GM18511 (cell line): Measurements from ENCODE around the gene DIPK1B.

Experiments
- ATAC-seq: cut with Tn5 transposase; IDR thresholded peaks from one replicate; pipeline ENCODE4 v1.9.1; 2021; ENCODE audit warnings: mild to moderate bottlenecking, moderate library complexity; ENCODE audit not compliant: unreplicated experiment

DIPK1B gene

DNA sequence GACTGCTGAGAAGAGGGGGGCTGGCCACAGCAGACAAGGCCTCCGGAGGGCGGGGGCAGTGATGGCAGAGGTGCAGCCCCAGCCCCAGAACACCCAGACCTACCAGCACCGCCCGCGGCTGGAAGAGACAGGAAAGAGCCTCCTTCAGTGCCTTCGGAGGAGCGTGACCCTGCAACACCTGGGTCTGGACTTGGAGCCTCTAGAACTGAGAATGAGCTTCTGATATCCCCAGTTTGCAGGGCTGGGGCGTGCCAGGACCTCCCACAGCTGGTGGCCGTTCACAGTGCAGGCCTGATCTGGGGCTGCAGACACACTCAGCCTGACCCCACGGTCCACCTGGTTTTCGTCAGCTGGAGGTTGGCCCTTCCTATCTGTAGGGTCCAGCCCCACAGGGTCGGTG lies 21.2 kb downstream of the DIPK1B start:
- no peak for ATAC-seq

DNA sequence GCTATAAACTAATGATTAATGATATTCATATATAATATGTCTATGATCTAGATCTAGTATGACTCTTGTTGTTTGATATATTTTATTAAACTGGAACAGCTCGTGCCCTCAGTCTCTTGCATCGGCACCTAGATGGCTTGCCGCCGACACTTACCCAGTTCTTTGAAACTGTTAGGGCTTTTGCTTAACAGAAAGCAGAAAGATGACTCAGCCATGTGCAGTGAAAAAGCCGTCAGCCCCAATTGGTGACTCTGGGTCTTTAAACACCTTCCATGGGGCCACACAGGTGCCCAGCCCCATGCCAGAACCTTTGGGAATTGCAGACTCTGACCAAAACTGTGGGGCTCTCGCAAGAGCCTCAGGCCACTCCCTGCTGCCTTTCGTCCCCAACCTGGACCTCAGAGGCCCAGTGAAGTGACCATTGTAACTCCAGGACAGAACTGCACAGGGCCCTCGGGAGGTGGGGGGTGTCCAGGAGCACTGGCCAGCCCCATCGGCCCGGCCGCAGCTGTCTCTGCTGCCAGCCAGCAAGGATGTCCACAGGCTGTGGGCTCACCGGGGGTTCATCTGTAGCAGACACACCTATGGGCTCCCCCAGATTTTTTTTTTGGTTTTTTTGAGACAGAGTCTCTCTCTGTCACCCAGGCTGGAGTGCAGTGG lies 22.6 kb downstream of the DIPK1B start:
- ATAC-seq, result no peak

DNA sequence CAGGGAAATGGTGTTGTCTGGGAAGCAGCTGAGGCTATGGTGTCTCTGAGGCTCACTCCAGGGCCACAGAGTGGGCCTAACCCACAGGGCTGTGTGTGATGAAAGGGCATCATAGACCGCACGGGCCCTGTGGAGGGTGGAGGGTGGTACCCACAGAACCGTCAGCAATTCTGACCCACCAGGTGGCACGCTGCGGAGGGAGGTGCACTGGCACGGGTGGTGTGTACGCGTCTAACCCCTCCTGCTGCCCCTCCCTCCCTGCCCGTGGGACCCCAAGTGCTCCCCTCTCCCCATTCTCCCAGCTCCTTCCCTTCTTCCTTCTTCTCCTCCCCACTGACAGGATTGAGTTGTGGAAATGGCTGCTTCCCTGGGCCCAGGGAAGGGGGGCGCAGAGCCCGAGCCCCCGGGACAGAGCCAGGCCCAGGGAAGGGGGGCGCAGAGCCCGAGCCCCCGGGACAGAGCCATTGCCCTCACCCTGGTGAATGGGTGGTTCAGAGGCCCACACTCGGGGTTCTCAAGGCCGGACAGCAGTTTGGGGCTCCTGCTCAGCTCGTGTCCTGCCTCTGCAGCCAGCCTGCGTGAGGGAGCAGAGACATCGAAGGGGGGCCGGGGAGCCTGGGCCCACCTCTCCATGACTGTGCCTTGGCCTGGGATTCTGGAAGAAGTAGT lies 23.6 kb downstream of the DIPK1B start:
- no peak for ATAC-seq

DNA sequence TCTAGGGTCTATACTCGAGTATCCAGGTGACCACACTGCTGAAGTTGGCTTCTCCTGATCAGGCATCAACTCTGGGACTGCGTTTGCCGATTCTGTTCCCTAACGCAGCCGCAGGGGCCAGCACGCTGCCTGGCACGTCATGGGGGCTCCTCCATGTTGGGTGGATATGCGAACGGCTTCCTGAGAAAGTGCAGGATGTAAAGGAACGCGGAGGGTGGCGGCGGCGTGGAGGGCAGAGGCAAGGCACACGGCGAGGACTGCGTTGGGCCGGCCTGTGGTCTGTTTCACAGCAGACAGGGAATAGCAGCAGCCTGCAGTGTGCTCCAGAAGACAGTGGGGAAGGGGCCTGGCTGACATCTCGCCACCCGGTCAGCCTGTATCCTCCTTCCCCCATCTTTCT lies 26.6 kb downstream of the DIPK1B start:
- ATAC-seq, result no peak

DNA sequence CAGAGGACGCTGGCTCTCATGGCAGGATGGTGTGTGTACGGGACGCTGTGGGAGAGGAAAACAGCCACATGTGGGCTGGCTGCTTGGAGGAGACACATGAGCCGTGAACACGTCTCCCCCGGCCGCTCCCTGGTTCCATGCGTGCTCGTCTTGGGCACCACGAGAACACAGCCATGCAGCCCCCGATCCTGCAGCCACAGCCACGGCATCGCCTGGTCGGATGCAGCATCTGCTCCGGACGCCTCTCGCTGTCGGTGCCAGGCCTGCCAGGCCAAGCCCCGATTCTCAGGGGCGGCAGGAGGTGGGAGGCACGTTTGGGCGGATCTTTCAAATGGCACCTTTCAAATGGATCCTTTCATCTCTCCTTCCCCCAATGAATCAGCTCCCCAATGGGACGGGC lies 27.1 kb downstream of the DIPK1B start:
- ATAC-seq, result no peak

DNA sequence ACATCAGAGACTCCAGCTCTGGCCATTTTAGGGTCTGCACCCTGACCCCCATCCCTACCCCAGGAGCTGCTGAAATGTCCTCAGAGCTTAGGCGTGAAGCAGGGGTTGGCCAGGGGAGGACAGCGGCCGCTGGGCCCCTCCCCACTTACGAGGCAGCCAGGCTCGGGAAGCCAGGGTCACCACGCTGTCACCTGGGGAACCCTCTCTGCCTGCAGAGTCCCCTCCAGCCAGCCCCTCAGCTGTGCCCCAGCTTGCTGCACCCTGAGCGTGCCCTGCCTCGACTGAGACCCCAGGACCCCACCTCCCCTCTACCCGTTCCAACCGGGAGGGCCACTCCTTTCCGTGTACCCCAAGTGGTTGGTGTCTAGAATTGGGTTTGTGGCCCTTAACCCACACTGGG lies 27.7 kb downstream of the DIPK1B start:
- no peak for ATAC-seq

DNA sequence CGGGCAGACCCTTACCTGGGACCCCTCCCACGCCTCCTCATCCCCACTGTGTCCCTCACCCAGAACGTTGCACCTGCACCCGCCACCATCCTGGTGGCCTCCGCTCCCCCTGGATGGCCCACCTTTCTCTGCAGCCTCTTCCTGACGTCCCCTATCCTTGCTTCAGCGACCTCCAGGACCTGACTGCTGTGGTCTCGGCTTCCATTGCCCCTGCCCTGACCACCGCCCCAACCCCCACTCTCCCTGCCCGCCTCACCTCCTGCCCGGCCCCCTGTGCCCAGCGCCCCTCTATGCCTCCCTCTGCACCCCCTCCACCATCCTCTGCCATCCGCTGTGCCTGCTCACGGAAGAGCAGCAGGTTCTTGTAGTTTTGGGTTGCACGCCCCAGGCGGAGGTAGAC lies 28.1 kb downstream of the DIPK1B start:
- no peak for ATAC-seq

DNA sequence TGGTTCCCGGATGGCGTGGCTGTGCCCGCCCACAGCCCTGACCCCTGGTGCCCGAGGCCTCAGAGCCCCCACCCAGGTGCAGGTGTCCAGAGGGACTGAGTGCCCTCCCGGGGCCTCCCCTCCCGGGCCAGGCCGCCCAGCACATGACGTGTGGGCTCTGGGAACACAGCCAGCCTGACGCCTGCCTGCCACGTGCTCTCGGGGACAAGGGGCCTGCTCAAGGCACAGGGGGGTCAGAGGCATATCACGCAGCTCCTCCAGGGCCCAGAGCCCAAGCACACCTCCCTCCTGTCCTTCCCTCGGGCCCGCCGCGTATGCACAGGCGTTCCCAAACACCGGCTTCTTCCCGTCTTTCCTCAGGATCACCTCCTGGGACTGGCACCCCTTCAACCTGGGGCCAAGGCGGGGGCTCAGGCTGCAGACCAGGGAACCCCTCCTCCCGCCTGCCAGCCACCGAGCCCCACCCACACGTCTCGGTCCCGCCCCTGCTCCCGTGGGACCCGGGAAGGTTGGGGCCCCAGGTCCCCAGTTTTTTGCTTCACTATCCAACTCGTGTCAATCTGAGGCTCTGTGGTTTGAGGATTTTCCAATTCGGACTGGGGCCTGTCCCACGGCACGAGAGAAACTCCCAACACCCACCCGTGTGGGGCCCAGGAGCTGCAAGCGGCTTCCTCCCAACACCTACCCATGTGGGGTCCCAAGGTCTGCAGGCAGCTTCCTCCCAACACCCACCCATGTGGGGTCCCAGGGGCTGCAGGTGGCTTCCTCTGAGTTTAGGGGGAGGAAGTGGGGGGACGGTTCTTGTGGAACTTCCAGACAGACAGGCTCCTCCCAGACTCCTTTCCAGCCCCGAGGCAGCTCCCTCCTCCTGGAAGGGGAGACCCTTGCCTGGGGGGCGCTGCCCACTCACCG lies 28.9 kb downstream of the DIPK1B start:
- no peak for ATAC-seq

DNA sequence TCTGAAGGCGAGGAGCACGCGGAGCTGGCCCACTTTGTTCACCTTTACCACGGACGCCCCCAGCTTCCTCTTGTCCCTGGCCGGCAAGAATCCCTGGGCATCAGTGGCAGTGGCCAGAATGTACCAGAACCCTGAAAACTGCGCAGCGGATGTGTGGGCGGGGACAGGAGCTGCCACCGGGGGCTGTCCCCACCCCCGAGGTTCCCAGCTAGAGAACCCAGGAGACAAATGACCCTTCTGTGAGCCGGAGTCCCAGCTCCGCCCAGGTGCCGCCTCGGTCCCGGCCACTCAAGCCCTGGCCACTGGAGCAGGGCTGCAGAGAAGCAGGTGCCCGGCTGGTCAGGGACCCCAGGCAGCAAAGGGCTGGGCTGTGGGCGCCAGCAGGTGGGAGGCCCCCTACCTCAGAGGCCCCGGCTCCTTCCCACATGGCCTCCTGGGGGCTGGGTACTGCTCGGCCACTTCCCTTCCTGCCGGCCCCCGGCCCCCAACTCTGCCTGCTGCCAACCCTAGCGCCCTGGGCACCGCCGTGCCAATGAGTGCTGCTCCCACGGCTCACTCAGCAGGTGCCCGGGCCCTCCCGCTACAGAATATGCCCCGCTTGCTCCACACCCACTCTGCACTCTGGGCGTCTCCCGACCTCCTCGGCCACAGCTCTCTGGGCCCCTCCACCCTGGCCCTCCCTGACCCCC lies 29.7 kb downstream of the DIPK1B start:
- no peak for ATAC-seq

DNA sequence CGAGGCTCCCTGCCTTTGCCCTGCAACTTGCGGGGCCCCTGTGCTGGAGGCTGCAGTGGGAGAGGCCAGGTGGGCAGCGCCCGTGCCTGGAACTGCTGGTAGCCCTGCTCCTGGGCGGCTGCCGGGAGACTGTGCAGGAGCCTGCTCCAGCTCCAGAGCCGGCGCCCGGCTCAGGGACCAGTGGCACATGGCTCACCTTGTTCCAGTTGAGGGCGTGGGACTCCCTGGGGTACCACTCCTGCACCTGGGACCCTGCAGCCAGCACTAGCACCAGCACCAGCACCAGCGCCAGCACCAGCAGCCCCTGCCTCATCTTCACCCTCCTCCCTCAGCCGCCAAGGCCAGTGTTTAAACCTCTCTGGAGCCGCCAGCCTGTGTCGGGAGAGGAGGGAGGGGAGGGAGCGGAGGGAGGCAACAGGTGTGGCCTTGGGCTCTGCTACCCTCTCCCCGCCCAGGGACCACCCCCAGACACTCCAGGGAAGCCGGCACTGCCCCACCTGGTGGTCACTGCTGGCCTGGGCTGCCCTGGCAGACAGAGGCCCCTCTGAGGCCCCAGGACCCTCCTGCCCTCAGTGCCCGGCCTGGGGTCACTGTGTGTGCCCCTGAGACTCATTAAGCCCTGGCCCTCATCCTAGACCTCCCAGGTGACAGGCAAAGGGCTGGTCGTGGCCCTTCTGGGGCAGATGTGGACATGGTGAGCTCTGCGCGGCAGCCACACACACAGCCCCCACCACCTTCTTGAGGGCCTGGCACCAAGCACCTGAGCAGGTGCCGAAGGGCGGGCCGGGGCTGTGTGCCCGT lies 30.4 kb downstream of the DIPK1B start, which contains the start of gene LCN10:
Gene LCN10, minus strand, starts transcription at position 350 of the 801 bp plus-strand sequence. Its CDS starts 37 bp downstream, at position 313.
- ATAC-seq, result no peak

DNA sequence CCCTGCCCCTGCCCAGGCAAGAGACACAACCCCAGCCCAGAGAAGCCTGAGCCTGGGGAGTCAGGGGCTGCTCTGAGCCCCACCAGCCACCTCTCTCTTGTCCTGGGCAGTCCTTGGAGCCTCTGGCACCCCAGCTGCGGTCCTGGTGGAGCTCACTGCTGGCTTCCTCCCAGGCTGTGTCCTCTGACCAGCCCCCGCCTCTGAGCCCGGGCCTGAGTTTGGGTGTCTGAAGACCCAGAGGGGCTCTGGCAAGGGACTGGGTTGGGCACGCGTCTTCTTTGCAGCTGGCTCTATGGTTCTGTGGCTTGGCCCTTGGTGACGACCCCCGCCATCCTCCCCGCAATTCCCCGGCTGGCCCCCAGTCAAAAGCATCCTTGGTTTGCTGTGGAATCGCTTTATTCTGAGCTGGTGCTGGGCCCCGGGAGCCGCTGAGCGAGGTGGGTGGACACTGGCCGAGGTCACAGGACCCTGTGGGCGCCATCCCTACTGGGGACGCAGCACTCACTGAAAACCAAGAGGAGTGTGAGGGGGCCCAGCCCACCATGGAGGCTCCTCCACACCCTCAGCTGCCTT lies 31.4 kb downstream of the DIPK1B start:
- no peak for ATAC-seq

DNA sequence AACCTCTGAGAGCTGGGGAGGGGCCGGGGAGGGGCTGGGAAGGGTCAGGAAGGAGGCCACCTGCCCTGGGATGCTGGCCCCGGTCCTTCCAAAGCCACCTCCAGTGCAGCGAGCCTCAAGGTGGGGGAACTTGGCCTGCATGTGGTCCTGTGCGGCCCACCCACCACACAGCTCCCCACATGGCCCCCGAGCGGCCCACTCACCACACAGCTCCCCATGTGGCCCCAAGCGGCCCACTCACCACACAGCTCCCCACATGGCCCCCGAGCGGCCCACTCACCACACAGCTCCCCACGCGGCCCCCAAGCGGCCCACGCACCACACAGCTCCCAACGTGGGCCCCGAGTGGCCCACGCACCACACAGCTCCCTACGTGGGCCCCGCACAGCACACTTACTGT lies 32.4 kb downstream of the DIPK1B start:
- no peak for ATAC-seq

DNA sequence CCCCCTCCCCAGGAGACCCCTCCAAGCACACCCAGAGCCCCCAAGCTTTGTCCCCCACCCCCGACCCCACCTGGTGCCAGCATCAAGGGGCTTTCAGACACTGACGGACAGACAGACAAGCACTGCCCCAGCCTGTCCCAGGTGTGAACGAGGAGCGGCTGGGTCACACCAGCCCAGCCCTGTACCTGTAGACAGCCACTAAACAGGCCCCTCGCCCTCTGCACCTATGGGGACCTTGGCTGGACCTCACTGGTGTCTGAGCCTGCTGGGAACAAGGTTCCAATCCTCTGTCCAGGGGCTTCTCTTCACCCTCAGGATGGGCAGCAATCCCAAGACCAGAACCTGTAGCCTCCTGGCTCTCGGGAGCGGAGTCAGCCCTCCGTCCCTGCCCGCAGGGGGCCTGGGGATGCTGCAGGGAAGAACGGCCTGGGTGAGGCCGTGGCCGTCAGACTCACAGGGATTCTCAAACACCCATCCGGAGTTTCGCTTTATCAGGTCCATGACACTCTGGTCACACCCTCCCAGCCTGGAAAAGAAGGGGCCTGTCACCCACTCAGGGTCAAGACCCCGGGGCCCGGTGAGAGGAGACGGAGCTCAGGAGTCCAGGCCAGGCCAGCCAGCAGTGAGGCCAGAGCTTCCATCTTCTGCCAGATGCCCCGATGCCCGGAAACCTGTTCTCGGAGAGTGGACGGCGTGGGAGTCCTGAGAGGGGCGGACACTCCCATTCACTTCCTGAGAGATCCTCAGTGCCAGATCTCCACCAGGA lies 33.2 kb downstream of the DIPK1B start:
- no peak for ATAC-seq

DNA sequence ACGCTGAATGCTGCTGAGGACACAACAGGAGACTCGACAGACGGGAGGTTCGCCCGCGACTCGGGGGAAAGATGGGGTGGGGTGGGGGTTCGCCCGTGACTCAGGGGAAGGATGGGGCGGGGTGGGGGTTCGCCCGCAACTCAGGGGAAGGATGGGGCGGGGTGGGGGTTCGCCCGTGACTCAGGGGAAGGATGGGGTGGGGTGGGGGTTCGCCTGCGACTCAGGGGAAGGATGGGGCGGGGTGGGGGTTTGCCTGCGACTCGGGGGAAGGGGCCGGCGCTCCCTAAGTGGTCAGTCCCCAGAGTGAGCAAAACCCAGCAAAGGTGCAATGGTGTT lies 33.8 kb downstream of the DIPK1B start:
- no peak for ATAC-seq

DNA sequence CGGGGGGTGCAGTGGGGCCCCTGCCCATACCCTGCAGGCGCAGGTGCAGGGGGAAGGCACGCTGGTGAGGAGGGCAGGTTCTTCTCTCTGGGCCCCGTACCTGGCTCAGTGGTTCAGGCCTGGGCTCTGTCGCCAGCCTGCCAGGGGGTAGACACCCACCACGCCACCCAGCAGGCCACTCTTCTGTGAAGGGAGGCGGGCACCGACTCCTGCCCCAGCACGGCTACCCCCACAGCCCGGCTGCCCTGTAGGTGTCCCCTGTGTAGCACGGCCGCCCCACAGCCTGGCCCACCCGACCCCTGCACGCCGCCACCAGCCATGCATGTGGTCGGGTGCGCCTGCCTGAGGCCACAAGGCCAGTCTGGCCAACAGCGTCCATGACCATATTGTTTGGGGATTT lies 34.2 kb downstream of the DIPK1B start:
- ATAC-seq, result no peak

DNA sequence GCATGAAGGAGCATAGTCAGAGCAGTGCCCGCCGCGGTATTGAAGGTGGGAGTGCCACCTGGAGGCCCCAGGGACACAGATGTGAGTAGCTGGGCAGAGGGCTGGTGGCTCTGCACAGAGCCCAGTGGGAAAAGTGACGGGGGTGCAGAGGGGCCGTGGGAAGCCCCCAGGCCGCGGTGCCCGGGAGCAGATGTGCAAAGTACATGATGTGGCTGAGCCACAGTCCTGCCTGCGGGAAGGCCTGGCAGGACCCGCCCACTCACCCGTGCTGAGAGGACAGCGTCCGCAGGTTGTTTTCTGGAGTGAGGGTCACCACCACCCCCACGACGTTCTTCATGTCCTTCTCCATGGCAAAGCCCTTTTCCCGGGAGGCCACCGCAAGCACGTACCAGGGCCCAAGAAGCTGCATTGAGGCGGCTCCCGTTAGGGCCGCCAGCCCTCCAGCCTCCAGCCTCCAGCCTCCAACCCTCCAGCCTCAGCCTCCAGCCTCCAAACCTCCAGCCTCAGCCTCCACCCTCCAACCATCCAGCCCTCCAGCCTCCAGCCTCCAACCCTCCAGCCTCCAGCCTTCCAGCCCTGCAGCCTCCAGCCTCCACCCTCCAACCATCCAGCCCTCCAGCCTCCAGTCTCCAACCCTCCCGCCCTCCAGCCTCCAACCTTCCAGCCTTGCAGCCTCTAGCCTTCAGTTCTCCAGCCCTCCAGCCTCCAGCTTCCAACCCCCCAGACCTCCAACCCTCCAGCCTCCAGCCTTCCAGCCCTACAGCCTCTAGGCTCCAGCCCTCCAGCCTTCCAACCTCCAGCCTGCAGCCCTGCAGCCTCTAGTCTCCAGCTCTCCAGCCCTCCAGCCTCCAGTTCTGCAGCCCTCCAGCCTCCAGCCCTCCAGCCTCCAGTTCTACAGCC lies 35.0 kb downstream of the DIPK1B start:
- ATAC-seq, result no peak

DNA sequence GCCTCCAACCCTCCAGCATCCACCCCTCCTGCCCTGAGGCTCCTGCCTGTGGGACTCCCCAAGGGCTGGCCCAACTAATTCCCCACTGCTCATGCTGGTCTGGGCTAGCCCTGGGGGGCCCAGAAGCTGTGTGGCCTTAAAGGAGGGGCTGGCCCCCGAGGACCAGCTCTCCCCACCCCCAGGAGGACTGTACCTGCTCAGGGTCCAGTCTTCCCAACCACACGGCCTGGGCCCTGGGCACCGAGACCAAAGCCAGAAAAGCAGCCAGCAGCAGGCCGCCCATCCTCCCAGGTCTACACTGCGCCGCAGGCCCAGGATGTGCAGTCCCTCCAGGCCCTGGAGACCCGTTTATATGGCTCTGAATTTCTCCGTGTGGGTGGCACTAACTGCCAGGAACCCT lies 35.8 kb downstream of the DIPK1B start, which contains the start of gene LCN6:
Gene LCN6, minus strand, starts transcription at position 325 of the 400 bp plus-strand sequence. Its CDS starts 42 bp downstream, at position 283.
- ATAC-seq, result no peak
